HG03175 (cell line): ENCODE measurements around the gene FXYD2.

Source experiments
- ATAC-seq: cut with Tn5 transposase; IDR thresholded peaks from one replicate; pipeline ENCODE4 v1.9.1; 2021; ENCODE audit warnings: mild to moderate bottlenecking, moderate library complexity; ENCODE audit not compliant: unreplicated experiment

The FXYD2 gene

DNA sequence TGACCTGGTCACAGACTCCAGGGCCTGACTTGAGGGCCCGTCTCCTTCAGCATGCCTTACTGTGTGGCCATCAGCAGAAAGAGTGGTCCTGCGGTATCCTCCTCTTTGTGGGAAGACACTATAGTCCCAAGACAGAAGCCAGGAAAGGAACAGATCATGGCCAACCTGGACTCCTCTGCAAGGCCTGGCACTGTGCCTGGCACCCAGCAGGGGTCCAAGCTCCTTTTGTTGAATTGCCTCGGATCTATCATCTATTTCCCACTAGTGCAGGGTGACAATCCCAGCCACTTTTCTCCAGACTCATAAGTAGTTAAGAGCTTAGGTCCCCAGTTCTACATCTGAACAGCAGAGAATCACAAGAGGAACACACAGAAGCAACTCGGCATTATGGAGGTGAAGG is 54.5 kb downstream of the FXYD2 start:
- ATAC-seq, result no peak
